HTR-8/SVneo (cell line): ENCODE results near the gene VILL.

Experiments used
- DNase-seq: peaks from one replicate; pipeline ENCODE4 v3.0.0; 2011; ENCODE audit warnings: low spot score, mixed read lengths; ENCODE audit not compliant: insufficient read length
- FAIRE-seq: peaks from 2 replicates; lab custom pipeline; 2011; peaks lifted over from hg19 to GRCh38; lab: Jason Lieb, UNC

Gene VILL

DNA sequence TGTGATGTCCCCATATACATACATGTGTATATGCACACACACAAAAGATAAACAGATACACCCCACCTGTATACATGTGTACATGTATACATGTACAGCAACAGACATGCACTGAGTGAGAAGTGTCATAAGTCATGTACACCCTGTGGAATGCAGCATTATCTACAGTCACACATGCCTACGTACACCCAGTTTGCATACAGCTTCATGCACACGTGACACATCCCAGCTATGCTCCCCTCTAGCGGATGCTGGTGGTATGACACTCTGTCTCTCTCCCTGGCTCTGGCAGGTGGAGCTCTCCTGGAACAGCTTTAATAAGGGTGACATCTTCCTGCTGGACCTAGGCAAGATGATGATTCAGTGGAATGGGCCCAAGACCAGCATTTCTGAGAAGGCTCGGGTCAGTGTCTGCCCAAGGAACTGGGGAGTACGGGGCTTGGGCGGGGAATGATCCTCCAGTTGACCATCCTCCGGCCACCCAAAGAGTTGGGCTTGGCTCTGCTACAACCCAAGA, 6.3 kb downstream of the VILL start:
- peak; percentile 93 for FAIRE-seq

DNA sequence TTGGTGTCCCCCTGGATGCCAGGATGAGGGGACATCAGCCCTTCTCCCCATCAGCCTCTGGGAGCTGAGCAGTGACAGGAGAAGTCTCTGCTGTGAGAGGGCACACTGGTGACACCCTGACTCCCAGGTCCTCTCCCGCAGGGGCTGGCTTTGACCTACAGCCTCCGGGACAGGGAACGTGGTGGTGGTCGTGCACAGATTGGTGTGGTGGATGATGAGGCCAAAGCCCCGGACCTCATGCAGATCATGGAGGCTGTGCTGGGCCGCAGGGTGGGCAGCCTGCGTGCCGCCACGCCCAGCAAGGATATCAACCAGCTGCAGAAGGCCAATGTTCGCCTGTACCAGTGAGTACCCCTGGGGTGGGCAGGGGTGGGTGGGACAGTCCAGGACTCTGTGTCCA, 6.8 kb downstream of the VILL start:
- no peak for FAIRE-seq
- DNase-seq = no peak

More for the DNA sequence above, 6.3 kb downstream of the VILL start:
- peak; percentile 69 for DNase-seq

DNA sequence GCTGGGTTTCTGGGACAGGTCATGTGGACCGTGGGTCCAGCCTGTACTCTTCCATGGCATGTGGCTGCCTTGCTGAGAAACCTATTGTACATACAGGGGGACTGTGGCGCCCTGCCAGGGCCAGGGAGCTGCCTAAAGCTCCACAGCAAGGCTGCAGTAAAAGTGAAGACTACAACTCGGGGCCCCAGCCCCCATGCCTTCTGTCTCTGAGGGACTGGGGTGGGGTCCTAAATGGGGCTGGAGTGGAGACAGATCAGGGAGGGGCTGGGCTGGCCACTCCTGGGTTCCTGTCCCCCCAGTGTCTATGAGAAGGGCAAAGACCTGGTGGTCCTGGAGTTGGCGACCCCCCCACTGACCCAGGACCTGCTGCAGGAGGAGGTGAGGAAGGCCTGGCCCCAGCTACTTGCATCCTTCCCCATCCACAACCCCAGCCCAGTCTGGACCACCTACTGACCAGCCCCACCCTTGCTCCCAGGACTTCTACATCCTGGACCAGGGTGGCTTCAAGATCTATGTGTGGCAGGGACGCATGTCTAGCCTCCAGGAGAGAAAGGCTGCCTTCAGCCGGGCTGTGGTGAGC, 7.3 kb downstream of the VILL start:
- FAIRE-seq = no peak
- no peak for DNase-seq

DNA sequence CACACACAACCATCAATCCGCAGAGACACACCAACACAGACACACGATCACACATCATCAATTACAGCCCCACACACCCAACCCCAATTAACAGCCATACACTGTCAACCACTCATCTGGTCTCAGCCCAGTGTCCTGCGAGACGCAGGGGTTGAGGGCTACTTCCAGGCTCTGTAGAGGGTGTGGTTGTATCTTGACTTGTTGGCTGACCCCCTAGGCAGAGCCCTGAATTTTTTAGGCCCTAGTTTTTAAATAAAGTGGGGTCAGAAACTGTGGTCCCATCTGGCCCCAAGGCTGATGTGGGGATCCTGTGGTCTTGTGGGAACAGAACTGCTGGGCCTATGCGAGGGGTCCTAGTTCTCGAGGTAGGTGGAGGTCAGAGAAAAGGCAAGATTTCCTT, 9.2 kb downstream of the VILL start:
- FAIRE-seq (no peak), DNase-seq (no peak)

DNA sequence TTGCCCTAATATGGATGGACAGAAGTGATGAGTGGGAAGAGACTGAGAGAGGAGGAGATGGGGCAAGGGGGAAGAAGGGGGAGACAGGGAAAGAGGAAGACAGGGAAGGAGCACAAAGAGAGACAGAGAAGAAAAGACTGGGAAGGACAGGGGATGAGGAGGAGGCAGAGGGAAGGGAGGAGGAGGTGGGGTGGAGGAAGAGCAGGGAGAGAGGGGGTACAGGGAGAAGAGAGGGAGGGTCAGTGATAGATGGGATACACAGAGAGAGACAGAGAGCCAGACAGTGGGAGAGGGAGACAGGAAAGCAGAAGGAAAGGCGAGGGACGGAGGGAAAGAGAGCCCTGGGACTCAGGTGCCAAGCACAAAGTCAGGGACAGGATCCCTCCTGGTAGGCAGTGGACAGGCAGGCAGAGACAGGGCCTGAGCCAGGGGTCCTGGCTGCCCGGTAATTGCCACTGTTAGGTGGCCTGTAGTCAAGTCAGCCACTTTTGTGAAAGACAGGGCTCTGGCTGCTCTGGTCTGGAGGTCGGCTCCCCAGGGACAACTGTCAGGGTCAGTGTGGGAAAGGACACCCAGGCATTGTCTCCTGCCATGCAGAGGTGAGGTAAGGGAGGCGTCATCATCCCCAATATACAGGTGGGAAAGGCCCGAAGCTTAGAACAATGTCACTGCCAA, 9.8 kb downstream of the VILL start:
- DNase-seq (no peak), FAIRE-seq (no peak)

DNA sequence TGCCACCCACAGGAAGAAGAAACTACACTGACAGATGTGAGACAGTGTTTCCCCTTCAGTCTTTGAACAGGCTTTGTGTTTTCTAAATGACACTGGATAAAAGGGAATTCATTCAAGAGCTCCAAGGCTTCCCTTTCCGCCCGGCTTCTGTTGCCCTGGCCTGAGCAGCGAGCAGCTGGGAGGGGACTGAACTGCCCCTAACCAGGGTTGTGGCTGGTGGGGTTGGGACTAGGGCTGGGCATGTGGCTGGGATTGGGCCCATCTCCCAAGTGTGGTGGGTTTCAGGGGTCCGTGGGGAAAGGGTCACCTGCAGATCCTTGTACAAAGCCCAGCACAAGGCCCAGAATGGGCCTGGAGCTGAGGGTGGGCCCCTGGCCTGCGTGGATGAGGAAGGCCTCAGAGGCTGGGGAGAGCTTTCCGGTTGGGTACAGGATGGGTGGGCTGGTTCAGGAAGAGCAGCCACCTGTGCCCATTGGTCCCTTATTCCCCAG, 10.4 kb downstream of the VILL start:
- DNase-seq (no peak), FAIRE-seq (no peak)

DNA sequence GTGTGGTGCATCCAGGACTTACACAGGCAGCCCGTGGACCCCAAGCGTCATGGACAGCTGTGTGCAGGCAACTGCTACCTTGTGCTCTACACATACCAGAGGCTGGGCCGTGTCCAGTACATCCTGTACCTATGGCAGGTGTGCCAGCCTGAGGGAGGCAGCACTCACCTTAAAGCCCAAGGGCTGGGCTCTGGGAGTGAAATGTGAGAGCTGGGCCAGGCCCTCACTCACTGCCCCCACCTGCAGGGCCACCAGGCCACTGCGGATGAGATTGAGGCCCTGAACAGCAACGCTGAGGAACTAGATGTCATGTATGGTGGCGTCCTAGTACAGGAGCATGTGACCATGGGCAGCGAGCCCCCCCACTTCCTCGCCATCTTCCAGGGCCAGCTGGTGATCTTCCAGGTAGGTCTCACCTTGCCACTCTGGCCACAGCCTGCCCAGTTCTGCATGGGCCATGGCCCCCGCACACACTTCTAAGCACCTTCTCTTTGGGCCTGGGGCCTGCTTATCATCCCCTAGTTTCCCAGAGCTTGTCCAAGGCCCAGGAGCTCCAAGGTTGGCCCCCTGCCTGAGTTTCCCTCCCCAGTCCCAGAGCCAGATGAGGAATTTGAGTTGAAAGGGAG, 11.0 kb downstream of the VILL start:
- FAIRE-seq (no peak), DNase-seq (no peak)

DNA sequence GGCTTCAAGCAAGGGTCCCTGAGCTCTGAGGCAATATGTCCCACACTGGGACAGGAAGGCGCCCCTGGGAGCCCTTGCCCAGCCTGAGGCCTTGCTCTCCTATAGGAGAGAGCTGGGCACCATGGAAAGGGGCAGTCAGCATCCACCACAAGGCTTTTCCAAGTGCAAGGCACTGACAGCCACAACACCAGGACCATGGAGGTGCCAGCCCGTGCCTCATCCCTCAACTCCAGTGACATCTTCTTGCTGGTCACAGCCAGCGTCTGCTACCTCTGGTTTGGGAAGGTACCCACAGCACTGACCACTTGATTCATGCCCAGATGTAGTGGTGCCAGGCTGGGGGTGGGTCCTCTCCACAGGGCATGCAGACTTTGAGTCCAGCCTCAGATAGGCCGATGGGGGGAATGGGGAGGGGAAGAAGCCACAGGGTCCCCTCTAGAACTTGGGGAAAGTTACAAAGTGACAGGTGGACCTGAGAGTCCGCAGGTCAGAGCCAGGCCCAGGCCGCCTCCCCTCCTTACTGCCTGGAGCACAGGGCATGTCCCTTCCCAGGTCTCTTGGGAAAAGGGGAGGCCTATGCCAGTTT, 11.8 kb downstream of the VILL start:
- FAIRE-seq = no peak
- DNase-seq = no peak

DNA sequence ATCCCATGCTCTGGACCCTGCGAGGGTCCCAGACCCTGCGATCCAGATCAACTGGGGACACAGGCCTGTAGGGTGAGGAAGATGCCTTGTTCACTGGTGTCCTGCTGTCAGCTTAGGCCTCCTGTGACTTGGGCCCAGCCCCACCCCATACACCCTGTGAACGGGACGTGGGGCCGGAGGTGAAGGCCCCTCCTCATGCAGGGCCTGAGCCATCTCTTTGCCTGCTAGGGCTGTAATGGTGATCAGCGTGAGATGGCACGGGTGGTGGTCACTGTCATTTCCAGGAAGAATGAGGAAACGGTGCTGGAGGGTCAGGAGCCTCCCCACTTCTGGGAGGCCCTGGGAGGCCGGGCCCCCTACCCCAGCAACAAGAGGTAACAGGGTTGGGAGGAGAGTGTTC, 12.4 kb downstream of the VILL start:
- DNase-seq (no peak), FAIRE-seq (no peak)

DNA sequence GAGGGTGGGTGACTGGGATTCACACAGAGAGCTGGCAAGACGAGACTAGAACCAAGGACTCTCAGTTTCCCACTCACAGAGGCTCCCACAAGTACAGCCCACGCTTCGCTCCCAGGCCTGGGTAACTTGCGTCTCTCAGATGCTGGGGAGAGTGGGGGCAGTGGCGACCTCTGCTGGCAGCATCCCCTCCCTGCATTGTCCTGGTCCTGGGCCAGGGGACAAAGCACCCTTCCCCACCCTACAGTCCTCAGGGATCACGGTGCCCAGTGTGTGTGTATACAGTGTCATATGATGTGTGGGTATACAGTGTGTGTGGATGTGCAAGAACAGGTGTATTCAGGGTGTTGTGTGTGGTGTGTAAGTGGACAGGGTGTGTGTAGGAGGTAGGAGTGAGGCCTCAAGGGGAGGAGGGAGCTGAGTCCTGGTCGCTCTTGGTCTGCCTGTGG, 12.8 kb downstream of the VILL start:
- FAIRE-seq (peak; percentile 85), DNase-seq (peak; percentile 53)

DNA sequence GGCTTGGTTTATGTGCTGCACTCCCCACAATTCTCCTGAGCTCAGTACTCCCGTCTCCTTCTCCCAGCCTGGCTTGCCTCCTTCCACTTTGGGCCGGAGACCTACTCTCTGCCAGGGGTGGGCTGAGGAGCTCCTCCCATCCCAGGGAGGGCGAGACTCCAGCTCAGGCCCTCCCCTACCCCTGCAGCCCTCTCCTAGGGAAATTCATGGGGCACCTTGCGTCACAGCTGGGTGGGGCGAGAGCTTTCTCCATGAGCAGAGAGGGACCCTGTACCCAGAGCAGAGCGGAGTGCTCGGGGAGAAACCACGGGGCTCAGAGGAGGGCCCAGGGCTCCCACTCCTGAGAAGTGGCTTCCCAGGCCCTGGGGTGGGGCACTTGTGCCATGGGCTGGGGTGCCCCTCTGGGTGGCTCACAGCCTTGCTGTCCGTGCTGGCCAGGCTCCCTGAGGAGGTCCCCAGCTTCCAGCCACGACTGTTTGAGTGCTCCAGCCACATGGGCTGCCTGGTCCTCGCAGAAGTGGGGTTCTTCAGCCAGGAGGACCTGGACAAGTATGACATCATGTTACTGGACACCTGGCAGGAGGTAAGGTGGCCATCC, 13.3 kb downstream of the VILL start:
- FAIRE-seq (no peak), DNase-seq (no peak)

DNA sequence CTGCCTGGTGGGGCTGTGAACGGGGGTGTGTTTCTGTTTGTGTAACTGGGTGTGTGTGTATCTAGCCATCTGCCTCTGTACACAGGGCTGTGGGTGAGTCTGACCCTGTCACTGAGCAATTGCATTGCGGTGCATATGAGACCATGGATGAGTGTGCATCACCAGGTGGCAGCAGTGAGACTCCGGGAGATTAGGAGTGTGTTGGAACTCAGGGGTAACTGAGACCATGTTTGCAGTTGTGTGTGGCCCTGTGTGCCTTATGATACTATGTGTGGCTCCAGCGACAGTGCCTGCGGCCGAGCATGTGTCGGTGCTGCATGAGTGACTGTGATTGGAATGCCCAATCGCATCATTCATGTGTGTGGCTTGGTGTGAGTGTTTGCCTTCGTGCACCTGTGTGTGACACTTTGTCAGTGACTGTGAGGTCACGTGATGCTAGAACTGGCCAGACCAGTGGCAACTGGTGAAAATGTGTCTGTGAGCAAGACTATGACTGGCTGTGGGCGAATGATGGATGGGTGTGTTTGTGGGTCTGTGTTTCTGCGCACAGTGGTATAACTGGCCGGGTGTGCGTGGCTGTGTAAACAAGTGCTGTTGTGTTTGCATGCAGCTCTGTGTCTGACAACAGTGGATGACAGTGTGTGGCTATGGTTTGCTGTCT, 14.0 kb downstream of the VILL start:
- peak; percentile 80 for FAIRE-seq

DNA sequence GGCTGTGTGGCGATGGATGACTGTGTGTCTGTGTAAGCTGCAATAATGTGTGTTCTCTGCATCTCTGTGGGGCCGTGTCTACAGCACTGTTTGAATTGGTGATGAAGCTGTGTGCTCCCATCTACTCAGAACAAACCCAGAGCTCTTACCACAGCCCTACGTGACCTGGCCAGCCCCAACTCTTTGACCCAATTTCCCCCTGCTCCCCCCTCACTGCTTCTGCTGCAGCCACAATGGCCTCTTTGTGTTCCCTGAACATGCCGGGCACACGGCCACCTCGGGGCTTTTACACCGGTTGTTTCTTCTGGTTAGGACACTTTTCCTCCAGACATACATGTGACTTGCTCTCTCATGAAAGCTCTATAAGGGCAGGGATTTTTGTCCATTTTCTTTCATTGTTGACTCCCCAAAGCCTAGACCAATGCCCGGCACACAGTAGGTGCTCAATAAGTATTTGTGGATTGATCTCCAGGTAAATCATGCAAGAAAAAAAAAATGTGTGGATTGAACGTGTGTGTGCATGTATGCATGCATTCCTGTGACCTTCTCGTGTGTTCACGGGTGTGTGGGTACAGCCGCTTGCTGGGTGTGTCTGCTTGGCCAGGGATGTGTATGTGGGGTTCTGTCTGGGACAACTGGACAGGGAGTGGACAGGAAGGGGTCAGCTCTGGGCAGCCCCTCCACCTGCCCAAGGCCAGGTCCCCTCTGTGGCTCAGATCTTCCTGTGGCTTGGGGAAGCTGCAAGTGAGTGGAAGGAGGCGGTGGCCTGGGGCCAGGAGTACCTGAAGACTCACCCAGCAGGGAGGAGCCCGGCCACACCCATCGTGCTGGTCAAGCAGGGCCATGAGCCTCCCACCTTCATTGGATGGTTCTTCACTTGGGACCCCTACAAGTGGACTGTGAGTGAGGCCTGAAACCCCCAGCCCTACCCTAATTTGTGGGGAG, 14.8 kb downstream of the VILL start:
- FAIRE-seq = no peak
- no peak for DNase-seq

More for the DNA sequence above, 14.0 kb downstream of the VILL start:
- peak; percentile 50 for DNase-seq

DNA sequence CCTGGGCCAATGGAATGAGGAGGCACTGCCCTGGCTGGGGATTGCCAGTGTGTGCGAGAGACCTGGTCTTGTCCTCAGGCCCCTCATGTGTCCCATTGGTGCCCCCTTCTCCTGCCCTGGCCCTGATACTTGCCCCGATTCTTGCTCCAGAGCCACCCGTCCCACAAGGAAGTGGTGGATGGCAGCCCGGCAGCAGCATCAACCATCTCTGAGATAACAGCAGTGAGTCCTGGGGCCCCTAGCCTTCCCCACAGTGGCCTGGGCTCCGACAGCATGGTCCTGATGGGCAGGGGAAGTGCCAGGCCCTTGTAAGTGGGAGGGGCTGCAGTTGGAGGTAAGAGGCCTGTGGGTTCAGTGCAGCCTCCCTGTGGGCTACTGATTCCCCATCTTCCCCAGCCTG, 15.4 kb downstream of the VILL start:
- DNase-seq (no peak), FAIRE-seq (no peak)

DNA sequence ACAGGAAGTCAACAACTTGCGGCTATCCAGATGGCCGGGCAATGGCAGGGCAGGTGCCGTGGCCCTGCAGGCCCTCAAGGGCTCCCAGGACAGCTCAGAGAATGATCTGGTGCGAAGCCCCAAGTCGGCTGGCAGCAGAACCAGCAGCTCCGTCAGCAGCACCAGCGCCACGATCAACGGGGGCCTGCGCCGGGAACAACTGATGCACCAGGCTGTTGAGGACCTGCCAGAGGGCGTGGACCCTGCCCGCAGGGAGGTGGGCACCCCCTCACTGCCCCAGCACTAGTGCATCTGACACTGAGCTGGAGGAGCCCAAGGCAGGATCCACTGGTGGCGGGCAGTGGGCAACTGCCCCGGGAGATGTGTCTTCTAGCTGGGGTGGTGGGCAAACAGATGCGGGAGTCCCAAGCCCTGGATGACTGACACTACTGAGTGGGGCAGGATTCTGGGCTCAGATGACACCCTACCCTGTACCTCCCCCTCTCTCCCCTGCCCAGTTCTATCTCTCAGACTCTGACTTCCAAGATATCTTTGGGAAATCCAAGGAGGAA, 15.9 kb downstream of the VILL start:
- FAIRE-seq (no peak), DNase-seq (no peak)

DNA sequence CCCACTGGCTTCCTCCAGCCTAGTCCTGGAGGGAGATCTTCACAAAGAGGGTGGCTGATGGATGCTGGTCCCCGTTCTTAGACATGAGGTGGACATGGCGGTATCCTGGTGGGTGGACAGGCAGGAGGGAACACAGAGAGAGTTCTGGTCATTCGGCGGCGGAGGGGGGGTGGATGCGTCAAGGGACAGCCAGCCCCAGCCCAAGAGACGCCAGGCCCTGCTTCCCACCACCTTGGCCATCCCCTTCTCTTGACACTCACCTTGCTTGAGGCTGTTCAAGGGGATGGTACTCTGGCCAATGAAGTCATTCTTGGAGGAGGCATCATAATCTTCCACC, 17.1 kb downstream of the VILL start:
- DNase-seq = no peak
- no peak for FAIRE-seq

DNA sequence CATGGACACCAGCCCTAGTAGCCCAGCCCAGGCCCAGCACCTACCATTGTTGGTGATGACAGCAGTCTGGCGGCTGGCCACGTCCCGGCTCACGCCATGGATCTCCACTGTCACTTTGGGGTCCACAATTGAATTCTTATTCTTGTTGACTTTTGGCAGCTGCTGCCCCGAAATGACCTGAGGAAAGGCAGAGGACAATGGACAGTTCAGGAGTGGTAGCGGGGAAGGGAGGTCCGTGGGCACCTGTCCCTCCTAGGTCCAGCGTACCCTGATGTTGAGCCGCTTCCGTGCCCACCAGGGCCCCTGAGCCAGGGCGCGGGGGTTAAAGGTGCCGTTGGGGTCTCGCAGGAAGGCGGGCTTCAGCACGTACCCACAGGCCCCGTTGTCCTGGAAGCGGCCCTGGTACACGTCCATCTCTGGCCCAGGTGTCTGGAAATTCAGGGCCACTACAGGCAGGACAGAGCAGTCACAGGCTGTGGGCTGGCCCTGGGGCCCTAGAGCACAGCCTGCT, 17.7 kb downstream of the VILL start:
- DNase-seq = no peak
- no peak for FAIRE-seq

DNA sequence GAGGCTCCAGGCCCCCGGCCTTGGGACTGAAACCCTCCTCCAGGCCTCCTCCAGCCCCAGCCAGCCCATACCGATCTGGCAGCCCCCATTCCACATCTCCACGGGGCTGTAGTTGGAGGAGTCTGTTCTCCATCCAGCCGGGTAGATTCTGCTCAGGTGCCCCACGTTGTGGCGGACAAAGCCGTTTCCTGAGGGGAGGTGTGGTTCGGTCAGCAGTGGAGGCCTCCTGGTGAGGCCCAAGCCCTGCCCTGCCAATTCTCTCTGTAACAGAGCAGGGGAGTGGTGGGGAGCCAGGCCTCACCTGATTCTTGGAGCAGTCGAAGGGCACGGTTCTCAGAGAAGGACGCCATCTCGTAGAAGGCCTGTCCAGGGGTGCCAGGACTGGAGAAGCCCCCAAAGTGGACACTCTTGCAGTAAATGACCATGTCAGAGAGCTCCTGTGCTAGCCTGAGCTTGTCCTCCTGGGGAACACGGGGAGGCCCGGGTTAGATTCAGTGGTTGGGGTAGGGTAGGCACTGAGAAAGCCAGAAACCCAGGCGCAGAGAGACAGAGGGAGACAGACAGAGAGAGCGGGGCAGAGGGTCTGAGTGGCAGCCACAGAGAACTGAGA, 18.5 kb downstream of the VILL start:
- no peak for FAIRE-seq

More for the DNA sequence above, 18.5 kb downstream of the VILL start:
- DNase-seq = no peak
